AG08396 (cell line): ENCODE results near the gene MED4.

Experiments used
- DNase-seq: peaks from one replicate; pipeline ENCODE4 v3.0.0; 2012; ENCODE audit warnings: low spot score, mixed read lengths

Gene MED4

DNA sequence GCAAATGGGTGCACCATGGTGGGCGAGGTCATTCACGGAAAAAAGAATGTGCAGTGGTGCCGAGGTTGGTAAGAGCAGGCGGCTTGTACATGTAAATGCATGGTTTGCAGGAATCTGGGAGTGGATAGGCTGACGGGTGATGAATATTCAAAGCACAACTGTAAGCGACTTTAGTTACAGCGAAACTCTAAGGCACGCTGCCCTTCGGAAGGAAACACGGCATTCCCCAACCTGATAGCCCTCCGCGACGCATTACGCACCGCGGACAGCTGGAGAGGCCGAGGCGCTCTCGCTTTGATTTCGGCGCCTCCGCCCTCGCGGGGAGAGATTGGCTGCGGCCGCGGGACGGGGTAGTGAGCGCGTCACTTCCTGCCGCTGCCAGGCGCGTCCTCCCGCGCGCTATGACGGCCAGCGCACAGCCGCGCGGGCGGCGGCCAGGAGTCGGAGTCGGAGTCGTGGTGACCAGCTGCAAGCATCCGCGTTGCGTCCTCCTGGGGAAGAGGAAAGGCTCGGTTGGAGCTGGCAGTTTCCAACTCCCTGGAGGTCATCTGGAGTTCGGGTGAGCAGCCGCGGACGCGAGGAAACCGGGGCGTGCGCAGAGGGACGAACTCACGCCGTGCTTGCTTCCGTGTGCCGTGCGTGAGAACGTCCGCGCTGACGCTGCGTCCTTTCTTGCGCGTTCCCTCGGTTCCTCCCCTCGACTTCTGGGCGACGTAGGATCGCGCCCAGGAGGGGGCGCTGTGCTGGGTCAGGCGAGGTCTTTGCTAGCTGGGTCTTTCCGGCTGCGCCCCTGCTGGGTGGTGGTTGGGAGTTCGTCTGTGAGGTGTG is 57.3 kb downstream of the MED4 start, which contains the start of gene NUDT15:
TSS of gene NUDT15 (plus strand) at position 381 of the 828 bp plus-strand sequence. CDS start at position 402, 21 bp downstream.
- peak; percentile 96 for DNase-seq

- DNase-seq, result no peak
Observed at GRCh38 chr13:48029859-48030258, 65.0 kb downstream of the MED4 start.

DNA sequence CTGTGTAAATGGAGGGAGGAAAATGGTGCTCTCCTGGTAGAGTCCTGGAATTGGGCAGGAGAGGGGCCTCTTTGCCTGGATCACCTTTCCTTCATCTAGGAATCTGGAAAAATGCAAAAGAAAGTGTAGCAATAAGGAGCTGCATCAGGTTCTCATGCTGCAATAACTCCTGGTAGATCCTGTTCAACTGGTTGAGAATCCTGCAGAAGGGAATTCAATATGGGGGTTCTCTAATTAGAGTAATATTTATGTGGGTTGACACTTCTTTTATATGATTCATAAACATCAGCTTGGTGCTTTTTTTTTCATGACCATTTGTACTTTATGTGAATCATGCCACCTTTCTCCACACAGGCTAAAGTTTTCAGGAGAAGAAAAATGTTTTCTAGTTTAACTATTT is 66.8 kb downstream of the MED4 start:
- DNase-seq, result no peak
